H9 (cell line): ENCODE measurements around the gene PRKCA. TPM values are rescaled to one million over a fixed set of nuclear protein-coding genes. Genes with fewer than 3 reads are reported as not detected.

ENCODE experiments used
- DNase-seq: peaks from one replicate; pipeline ENCODE4 v3.0.0-alpha.2; 2017
- H2AFZ ChIP-seq: one replicate; pipeline ENCODE4 v1.6.1; 2013; ENCODE audit warnings: mild to moderate bottlenecking, low read length, control low read depth, moderate library complexity
- H2AK5ac ChIP-seq: 2 replicates; pipeline ENCODE4 v1.6.1; 2013; ENCODE audit warnings: low read length, control low read depth, mixed read lengths; ENCODE audit not compliant: insufficient read length
- H2BK120ac ChIP-seq: one replicate; pipeline ENCODE4 v1.6.1; 2013; ENCODE audit warnings: low read depth, mild to moderate bottlenecking, low read length, control low read depth, inconsistent platforms; ENCODE audit not compliant: poor library complexity, severe bottlenecking
- H2BK12ac ChIP-seq: 2 replicates; pipeline ENCODE4 v1.6.1; 2013; ENCODE audit warnings: low read length, control low read depth, mixed read lengths, low read depth; ENCODE audit not compliant: insufficient read length
- H2BK15ac ChIP-seq: 2 replicates; pipeline ENCODE4 v1.6.1; 2013; ENCODE audit warnings: low read depth, low read length, control low read depth
- H2BK20ac ChIP-seq: one replicate; pipeline ENCODE4 v1.6.1; 2013; ENCODE audit warnings: low read depth, mild to moderate bottlenecking, low read length, control low read depth, inconsistent platforms; ENCODE audit not compliant: poor library complexity, severe bottlenecking
- H2BK5ac ChIP-seq: 2 replicates; pipeline ENCODE4 v1.6.1; 2013; ENCODE audit warnings: low read length, control low read depth, mixed read lengths; ENCODE audit not compliant: insufficient read length
- H3K14ac ChIP-seq: 2 replicates; pipeline ENCODE4 v1.6.1; 2013; ENCODE audit warnings: low read length, control low read depth; ENCODE audit not compliant: insufficient read depth
- H3K18ac ChIP-seq: 2 replicates; pipeline ENCODE4 v1.6.1; 2013; ENCODE audit warnings: low read depth, mild to moderate bottlenecking, mixed read lengths, low read length, control low read depth; ENCODE audit not compliant: insufficient read length
- H3K23ac ChIP-seq: 2 replicates; pipeline ENCODE4 v1.6.1; 2013; ENCODE audit warnings: low read length, control low read depth, mixed read lengths, low read depth; ENCODE audit not compliant: insufficient read length
- H3K23me2 ChIP-seq: 2 replicates; pipeline ENCODE4 v1.6.1; 2013; ENCODE audit warnings: low read depth, mild to moderate bottlenecking, mixed read lengths, low read length, control low read depth; ENCODE audit not compliant: insufficient read length, poor library complexity, severe bottlenecking
- H3K27ac ChIP-seq: 2 replicates; pipeline ENCODE4 v1.5.1; 2013; ENCODE audit warnings: low read length, control low read depth, mixed read lengths, low read depth; ENCODE audit not compliant: insufficient read length
- H3K27me3 ChIP-seq: 2 replicates; pipeline ENCODE4 v1.6.1; 2013; ENCODE audit warnings: low read length, control low read depth, inconsistent platforms; ENCODE audit not compliant: insufficient read depth
- H3K4ac ChIP-seq: 2 replicates; pipeline ENCODE4 v1.6.1; 2013; ENCODE audit warnings: low read depth, mild to moderate bottlenecking, control low read depth, inconsistent platforms, low read length, moderate library complexity
- H3K4me1 ChIP-seq: 2 replicates; pipeline ENCODE4 v1.6.1; 2013; ENCODE audit warnings: low read length, control low read depth, inconsistent platforms; ENCODE audit not compliant: insufficient read depth
- H3K4me2 ChIP-seq: 2 replicates; pipeline ENCODE4 v1.6.1; 2013; ENCODE audit warnings: low read length, control low read depth, mixed read lengths; ENCODE audit not compliant: insufficient read length, insufficient read depth
- H3K56ac ChIP-seq: 2 replicates; pipeline ENCODE4 v1.6.1; 2013; ENCODE audit warnings: low read depth, mild to moderate bottlenecking, mixed read lengths, low read length, control low read depth; ENCODE audit not compliant: insufficient read length
- H3K79me1 ChIP-seq: 2 replicates; pipeline ENCODE4 v1.6.1; 2013; ENCODE audit warnings: low read depth, mild to moderate bottlenecking, moderate library complexity, low read length, control low read depth, inconsistent platforms; ENCODE audit not compliant: insufficient read depth, poor library complexity, severe bottlenecking
- H3K79me2 ChIP-seq: 2 replicates; pipeline ENCODE4 v1.6.1; 2013; ENCODE audit warnings: low read length, control low read depth, inconsistent platforms; ENCODE audit not compliant: insufficient read depth
- H3K9ac ChIP-seq: 2 replicates; pipeline ENCODE4 v1.6.1; 2013; ENCODE audit warnings: low read length, control low read depth, mixed read lengths; ENCODE audit not compliant: insufficient read length; ENCODE audit errors: extremely low read depth
- H3K9me3 ChIP-seq: one replicate; pipeline ENCODE4 v1.6.1; 2013; ENCODE audit warnings: low read depth, low read length, inconsistent platforms; ENCODE audit not compliant: control insufficient read depth
- H3T11ph ChIP-seq: one replicate; pipeline ENCODE4 v1.6.1; 2013; ENCODE audit warnings: mild to moderate bottlenecking, low read length, control low read depth, inconsistent platforms
- H4K20me1 ChIP-seq: one replicate; pipeline ENCODE4 v1.6.1; 2013; ENCODE audit not compliant: control insufficient read depth, insufficient read length, insufficient read depth
- H4K5ac ChIP-seq: 2 replicates; pipeline ENCODE4 v1.6.1; 2013; ENCODE audit warnings: low read depth, mild to moderate bottlenecking, mixed read lengths, low read length, control low read depth; ENCODE audit not compliant: insufficient read length
- H4K8ac ChIP-seq: replicated peaks from 2 replicates; pipeline ENCODE4 v1.6.1; 2013; ENCODE audit warnings: low read length, control low read depth, mixed read lengths, low read depth; ENCODE audit not compliant: insufficient read length
- H4K91ac ChIP-seq: 2 replicates; pipeline ENCODE4 v1.6.1; 2013; ENCODE audit warnings: low read depth, mild to moderate bottlenecking, moderate library complexity, mixed read lengths, low read length, control low read depth; ENCODE audit not compliant: insufficient read length
- H3K27ac Mint-ChIP-seq, 3 experiments: 2 replicates in 2 of 3; 3 replicates in 1 of 3; pipeline ENCODE4 v1.8.0; 2020 to 2021; ENCODE audit warnings: mixed read lengths in 3 of 3, mild to moderate bottlenecking in 1 of 3, moderate library complexity in 1 of 3
- H3K27me3 Mint-ChIP-seq: 2 replicates; pipeline ENCODE4 v1.8.0; 2021; ENCODE audit warnings: low read depth, mild to moderate bottlenecking, moderate library complexity, mixed read lengths
- H3K36me3 Mint-ChIP-seq, 3 experiments: 2 replicates in 2 of 3; 3 replicates in 1 of 3; pipeline ENCODE4 v1.8.0; 2020 to 2021; ENCODE audit warnings: low read depth in 3 of 3, mixed read lengths in 3 of 3; ENCODE audit not compliant: insufficient read depth in 1 of 3
- H3K4me1 Mint-ChIP-seq, 2 experiments: 2 replicates each; pipeline ENCODE4 v1.8.0; 2020; ENCODE audit warnings: mixed read lengths in 2 of 2
- H3K4me3 Mint-ChIP-seq, 2 experiments: 2 replicates in 1 of 2; 3 replicates in 1 of 2; pipeline ENCODE4 v1.8.0; 2020 to 2021; ENCODE audit warnings: mild to moderate bottlenecking in 2 of 2, mixed read lengths in 2 of 2, moderate library complexity in 1 of 2
- H3K9me3 Mint-ChIP-seq, 2 experiments: 2 replicates in 1 of 2; 3 replicates in 1 of 2; pipeline ENCODE4 v1.8.0; 2020; ENCODE audit warnings: mild to moderate bottlenecking in 2 of 2, mixed read lengths in 2 of 2, moderate library complexity in 1 of 2
- CTCF ChIP-seq: fragments of 200-600 bp; sonication (generic); conservative IDR thresholded peaks from 3 replicates; pipeline ENCODE4 v1.8.0; 2021; ENCODE audit warnings: antibody characterized with exemption, mild to moderate bottlenecking
- WGBS: extraction: QIAGEN DNeasy Blood & Tissue Kit; methylation state at CpG from one replicate; pipeline ENCODE4 v1.1.7; 2013; ENCODE audit warnings: missing lambda C conversion rate, low lambda C conversion rate, mixed read lengths; ENCODE audit not compliant: insufficient read length; ENCODE audit errors: extremely low coverage; 5-methylcytosine and 5-hydroxymethylcytosine counted together
- total RNA-seq: library from RNA; stranded (reverse); gene quantifications from 2 replicates; pipeline ENCODE4 v1.2.1, GENCODE V29; 2021

PRKCA gene
- total RNA-seq, 1 experiment from 2014 or later, result 10.5 TPM

GRCh38 chr17:66610361-66611133 is 308.1 kb downstream of the PRKCA start:
- Histone ChIP-seq H2BK20ac (no peak overlapping the region), H3K23ac (no peak overlapping the region), H3K14ac (no peak overlapping the region), H3T11ph (no peak overlapping the region), H3K27ac (no peak overlapping the region), H2BK120ac (no peak overlapping the region), H3K9me3 (no peaks in the 10 kb centered on the region), H4K8ac (no peak overlapping the region), H3K79me1 (no peaks in the 10 kb centered on the region), H2AK5ac (no peak overlapping the region), H4K91ac (no peak overlapping the region), H2BK5ac (no peak overlapping the region), H4K5ac (no peak overlapping the region), H3K4me2 (no peak overlapping the region), H4K20me1 (no peaks in the 10 kb centered on the region), H3K9ac (no peak overlapping the region), H3K27me3 (no peaks in the 10 kb centered on the region; the same call in 1 of the 2 replicates), H3K79me2 (no peaks in the 10 kb centered on the region), H2BK12ac (no peak overlapping the region), H3K4me1 (no peaks in the 10 kb centered on the region), H2BK15ac (no peak overlapping the region), H2AFZ (no peak overlapping the region), H3K4ac (no peak overlapping the region), H3K18ac (no peak overlapping the region), H3K23me2 (no peaks in the 10 kb centered on the region), H3K56ac (no peak overlapping the region)
- no peaks in the 10 kb centered on the region for H3K27me3 Mint-ChIP-seq
- H3K9me3 Mint-ChIP-seq, result peaks cover 0 to 7% of the 10 kb centered on the region in 2 experiments; a peak in 3 of 5 replicates
- peaks cover 3 to 11% of the 10 kb centered on the region in 2 experiments; a peak in 3 of 4 replicates for H3K4me1 Mint-ChIP-seq
- H3K36me3 Mint-ChIP-seq, result peaks cover 0 to 18% (median 6%) of the 10 kb centered on the region in 3 experiments; a peak in 6 of 7 replicates
- TF ChIP-seq CTCF, result no peak
- no CpG with 5 or more reads among the region's 9 CpGs for WGBS
- no peak for DNase-seq
- H3K4me3 Mint-ChIP-seq, result no peak overlapping the region
- H3K27ac Mint-ChIP-seq, result no peak overlapping the region; a peak in 1 of 7 replicates
